Activated CD8-positive, alpha-beta memory T cell treated with anti-CD3 and anti-CD28 coated beads, Interleukin-2, amount 50 U/mL, for 24 hours (primary cell): ENCODE measurements around the gene C19orf47.
"Not testable (repeated sequence)": the region's sequence is repeated elsewhere in the genome, so short reads cannot be mapped to it uniquely, and the experiment has no call there.

ENCODE experiments used
- DNase-seq: peaks from one replicate; pipeline ENCODE4 v3.0.0-alpha.2; 2020; ENCODE audit errors: extremely low read depth

Gene C19orf47

DNA sequence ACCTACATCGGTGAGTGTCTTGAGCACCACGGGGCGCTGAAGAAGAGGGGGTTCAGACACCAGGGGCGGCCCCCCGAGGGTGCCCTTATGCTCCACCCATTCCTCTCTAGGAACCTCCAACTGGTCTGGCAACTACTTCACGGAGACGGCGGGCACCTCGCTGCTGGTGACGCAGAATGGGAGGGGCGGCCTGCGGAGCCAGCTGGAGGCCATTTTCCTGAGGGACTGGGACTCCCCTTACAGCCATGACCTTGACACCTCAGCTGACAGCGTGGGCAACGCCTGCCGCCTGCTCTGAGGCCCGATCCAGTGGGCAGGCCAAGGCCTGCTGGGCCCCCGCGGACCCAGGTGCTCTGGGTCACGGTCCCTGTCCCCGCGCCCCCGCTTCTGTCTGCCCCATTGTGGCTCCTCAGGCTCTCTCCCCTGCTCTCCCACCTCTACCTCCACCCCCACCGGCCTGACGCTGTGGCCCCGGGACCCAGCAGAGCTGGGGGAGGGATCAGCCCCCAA lies 29.7 kb upstream of the C19orf47 start:
- DNase-seq: no peak

DNA sequence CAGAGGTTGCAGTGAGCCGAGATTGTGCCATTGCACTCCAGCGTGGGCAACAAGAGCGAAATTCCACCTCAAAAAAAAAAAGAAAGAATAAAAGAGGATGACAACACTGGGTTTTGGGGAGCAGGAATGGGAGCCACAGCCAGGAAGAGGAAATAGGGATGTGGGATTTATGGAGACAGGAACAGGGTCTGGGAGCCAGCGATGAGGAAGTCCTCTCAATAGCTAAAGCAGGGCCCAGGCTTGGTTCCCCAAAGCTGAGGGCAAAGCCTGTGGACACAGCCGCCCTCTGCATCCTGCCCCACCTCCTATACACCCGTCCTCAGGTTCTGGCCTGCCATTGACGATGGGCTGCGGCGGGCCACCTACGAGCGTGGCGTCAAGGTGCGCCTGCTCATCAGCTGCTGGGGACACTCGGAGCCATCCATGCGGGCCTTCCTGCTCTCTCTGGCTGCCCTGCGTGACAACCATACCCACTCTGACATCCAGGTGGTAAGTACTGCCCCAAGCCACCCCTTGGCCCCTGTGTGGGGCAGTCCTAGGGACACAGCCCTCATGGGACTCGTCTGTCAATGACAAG lies 28.2 kb upstream of the C19orf47 start:
- DNase-seq: no peak

DNA sequence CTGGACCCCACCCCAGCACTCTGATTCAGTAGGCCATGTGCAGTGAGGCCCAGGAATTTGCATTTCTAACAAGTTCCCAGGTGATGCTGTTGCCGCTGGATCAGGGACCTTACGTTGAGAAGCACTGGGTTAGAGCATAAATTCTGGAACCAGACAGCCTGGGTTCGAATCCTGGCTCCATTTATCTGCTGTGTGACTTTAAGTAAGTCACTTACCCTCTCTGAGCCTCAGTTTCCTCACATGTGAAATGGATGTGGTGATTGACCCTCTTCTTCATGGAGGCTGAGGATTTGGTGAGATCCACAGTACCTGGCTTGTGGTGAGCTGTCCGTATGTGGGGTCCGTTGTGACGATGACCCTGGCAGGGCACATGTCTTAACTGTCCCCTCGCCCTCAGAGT lies 25.9 kb upstream of the C19orf47 start:
- DNase-seq: no peak

DNA sequence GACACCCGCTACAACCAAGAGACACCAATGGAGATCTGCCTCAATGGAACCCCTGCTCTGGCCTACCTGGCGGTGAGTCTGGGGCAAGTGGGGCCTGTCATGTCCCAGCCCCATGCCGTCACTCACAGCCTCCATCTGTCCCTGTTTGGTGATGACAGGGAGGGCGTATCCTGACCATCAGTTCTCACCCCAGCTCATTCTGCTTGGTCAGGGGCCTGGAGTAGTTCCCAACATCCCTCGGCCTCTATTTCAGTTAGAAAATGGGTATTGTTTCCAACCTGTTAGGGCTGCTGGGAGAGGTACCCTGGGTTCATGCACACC lies 23.6 kb upstream of the C19orf47 start:
- DNase-seq: no peak

DNA sequence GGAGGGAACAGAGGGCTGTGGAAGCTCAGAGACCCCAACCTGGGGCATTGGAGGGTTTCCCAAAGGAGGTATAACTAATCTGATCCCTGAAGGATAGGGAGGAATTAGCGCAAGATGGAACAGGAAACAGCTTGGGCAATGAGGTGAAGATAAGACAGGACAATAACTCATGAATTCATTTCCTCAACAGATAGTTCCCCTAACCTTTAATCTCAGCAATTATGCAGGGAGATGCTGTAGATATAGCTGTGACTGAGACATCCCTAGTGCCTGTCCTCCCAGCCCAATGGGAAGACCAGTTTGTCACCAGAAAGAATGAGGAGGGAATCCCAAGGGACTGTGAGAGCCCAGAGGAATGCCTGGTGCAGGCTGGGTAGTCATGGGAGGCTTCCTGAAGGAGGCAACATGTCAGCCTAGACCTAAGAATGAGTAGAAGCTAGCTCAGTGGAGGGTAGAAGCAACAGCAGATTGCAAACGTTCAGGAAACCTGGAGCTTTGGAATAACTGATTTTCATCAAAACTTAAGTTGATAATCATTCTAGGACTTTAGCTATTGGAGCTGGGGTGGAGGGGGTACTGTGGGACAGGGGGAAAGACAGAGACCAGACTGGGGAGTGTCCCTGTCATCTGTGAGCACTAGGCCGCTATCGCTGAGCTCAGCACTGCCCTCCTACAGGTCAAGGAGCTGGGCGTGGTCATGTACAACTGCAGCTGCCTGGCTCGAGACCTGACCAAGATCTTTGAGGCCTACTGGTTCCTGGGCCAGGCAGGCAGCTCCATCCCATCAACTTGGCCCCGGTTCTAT lies 23.0 kb upstream of the C19orf47 start:
- no peak for DNase-seq

DNA sequence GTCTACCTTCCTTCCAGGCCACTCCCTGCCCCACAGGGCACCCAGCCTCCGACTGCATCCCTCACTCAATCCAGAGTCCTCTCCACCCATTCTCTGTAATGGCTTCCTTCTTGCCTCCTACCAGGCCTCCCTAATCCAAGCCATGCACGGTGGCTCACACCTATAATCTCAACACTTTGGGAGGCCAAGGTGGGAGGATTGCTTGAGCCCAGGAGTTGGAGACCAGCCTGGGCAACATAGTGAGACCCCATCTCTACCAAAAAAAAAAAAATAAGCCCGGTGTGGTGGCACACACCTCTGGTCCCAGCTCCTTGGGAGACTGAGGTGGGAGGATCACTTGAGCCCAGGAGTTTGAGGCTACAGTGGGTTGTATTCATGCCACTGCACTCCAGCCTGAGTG lies 22.1 kb upstream of the C19orf47 start:
- not testable (repeated sequence) for DNase-seq

DNA sequence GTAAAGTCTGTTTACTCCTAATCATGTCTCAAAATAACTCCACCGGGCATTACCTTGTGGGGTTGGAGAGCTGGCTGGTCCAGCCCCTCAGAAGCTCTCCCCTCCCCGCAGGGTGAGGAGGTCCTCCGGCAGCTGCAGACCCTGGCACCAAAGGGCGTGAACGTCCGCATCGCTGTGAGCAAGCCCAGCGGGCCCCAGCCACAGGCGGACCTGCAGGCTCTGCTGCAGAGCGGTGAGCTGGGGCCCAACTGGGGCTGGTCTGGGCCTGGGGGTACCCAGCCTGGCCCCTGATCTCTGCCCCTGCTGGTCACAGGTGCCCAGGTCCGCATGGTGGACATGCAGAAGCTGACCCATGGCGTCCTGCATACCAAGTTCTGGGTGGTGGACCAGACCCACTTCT lies 21.6 kb upstream of the C19orf47 start:
- DNase-seq: no peak

DNA sequence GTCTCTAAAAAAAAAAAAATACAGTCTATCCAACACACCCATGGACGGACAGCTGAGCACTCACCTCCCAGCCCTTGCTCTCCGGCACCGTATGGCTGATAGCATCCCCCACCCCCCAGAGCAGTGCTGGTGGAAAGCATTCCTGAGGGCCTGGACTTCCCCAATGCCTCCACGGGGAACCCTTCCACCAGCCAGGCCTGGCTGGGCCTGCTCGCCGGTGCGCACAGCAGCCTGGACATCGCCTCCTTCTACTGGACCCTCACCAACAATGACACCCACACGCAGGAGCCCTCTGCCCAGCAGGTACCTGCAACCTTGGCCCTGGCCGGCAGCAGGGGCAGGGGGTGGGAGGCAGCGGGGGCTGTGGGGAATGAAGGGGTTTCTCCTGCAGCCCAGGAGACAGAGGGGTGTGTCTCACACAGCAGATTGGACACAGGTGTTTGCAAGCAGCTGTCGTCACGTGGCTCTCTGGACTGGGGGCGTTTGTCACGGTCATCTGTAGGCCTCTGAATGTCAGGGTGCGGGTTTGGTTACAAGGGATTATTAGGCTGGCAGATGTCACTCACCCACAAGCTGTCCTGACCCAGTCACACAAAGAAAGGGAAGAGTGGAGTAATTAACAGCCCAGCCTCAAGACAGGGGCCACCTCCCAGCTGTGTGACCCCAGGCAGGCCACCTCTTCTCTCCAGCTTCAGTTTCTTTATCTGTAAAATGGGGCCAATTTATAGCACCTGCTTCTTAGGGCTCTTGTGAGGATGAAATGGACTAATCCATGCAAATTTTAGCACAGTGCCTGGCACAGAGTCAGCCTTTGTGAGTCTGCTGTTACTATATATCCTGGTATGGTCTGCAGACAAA lies 19.6 kb upstream of the C19orf47 start:
- DNase-seq: no peak

DNA sequence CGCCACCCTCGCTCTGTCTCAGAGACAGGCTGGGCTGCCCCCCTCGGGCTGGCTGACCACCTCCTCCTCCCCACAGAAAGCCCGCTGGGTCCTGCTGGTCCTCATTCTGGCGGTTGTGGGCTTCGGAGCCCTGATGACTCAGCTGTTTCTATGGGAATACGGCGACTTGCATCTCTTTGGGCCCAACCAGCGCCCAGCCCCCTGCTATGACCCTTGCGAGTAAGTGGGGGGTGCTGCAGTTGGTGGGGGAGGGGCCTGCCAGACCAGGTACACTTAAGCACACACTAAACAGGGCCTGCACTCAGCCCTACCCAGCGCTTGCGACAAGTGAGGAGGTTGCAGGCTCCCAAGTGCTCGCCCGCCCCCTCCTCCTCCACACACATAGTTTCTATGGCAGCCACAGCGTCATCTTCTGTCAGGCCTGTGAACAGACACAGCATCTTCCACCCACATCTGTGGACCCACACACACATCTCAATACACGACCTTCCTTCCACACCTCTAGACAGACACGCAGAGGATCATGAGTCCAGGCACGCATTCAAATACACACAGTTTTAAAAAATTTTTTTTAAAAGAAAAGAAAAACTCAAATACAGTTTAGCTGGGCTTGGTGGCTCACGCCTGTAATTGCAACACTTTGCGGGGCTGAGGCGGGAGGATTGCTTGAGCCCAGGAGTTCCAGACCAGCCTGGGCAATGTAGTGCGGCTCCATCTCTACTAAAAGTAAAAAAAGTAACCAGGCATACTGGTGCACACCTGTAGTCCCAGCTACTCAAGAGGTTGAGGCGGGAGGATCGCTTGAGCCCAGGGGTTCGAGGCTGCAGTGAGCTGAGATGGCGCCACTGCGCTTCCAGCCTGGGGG lies 18.7 kb upstream of the C19orf47 start:
- DNase-seq: no peak

DNA sequence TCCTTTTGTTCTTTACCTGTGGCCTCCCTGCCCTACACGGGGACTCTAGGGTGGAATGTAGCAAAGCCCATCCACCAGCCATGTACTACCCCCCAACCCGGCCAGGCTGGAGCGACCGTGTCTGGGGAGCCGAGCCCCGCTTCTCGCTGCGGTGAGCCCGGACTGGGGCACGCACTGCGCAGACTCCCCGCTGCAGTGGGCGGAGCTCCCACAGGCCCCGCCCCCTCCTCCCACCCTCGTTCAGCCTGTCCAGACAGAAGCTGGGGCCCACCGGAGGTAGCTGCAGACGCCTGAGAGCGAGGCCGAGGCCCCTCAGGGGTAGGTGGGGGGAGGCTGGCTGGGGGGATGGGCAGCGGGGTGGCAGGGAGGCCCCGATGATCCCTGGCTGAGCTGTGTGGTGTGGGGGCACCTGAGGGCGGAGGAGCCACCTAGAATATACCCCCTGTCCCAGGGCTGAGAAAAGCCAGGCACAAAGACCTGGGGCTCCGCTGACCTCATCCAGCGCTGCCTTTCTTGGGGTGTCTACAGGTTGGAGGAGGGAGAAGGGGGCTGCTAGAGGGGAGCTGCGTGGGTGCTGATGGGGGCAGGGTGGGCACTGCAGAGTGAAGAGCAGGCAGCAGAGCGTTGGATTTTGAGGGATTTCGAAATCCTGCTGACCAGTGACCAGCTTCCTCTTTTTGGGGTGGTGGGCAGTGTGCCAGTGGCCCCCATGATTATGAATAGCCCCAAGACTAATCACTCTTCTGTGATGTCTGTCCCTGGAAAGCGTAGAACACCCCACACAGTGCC lies 17.6 kb upstream of the C19orf47 start:
- no peak for DNase-seq

DNA sequence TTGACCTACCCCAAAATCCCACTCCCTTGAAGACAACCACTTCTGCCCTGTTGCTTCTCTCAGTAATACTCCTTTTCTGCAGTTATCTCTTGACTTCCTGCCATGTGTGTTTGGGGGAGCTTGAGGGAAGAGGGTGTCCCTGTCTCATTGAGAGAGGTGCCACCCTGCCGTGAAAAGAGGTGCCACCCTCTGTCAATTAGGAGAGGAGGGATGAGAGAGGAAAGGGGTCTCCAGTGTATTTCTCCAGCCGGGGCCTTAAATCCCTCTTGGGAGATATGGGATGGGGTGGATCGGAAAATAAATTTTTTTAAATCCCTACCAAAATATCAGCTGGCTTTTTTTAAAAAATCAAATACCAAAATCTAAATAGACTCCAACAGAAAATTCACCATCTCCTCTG lies 16.8 kb upstream of the C19orf47 start:
- DNase-seq: no peak

DNA sequence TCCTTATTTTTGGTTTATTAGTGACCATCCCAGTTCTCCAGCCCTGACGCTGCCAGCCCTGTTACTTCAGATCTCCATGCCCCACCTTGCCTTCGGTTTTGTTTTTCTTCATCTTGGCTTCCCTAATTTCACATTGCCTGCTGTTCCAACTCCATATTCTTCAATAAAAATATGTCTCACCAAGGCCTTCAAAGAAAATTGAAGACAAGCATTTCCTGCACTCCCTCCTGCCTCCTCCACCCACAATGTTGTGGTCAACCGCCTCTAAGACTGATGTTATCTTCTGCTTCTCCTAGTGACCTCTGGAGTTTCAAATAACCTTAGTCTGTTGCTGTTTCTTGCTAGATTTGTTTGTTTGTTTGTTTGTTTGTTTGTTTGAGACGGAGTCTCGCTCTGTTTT lies 14.9 kb upstream of the C19orf47 start:
- no peak for DNase-seq

DNA sequence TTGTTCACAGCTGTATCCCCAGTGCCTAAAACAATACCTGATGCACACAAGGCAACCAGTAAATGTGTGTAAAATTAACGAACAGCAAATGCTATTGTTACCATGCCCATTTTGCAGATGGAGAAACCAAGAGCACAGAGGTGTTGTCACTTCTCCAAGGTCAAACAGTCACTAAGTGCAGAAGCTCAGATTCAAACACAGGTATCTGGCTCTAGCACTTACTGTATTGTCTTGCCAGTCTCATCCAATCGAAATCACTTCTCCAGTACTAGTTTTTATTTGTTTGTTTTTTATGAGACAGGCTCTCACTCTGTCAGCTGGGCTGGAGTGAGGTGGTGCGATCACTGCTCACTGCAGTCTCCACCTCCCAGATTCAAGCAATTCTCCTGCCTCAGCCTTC lies 14.0 kb upstream of the C19orf47 start:
- DNase-seq: no peak

DNA sequence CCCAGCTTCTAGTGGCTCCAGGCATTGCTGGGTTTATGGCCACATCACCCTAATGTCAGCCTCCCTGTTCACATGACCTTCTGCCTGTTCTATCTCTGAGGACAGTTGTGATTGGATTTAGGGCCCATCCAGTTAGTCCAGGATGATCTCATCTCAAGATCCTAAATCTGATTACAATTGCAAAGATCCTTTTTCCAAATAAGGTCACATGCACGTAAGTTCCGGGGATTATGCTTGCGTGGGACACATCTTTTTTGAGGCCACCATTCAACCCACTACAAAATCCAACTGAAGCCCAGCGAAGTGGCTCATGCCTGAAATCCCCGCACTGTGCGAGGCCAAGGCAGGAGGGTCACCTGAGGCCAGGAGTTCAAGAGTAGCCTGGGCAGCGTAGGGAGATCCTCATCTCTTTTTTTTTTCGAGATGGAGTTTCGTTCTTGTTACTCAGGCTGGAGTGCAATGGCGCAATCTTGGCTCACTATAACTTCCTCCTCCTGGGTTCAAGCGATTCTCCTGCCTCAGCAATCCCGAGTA lies 12.6 kb upstream of the C19orf47 start:
- DNase-seq: no peak

DNA sequence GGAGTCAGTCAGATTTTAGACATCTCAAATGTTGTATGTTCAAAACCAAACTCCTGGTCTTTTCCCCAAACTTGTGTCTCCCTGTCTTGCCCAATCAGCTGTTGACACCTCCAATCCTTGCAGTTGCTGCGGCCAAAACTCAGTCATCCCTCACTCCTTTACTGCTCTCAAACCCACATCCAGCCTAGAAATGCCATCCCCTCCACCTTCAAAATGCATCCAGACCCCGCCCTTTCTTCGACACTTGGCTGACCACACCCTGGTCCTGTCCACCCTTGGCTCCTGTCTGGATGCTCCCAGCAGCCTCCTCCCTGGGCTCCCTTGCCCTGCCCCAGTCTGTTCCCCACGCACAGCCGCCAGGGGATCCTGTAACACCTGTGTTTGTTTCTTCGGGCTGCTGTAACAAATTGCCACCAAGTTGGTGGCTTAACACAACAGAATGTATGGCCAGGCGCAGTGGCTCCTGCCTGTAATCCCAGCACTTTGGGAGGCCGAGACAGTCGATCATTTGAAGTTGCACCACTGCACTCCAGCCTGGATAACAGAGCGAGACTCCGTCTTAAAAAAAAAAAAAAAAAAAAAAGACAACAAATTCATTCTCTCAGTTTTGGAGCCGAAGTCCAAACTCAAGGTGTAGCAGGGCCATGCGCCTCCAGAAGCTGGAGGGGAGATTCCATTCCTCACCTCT lies 12.0 kb upstream of the C19orf47 start:
- DNase-seq: no peak

DNA sequence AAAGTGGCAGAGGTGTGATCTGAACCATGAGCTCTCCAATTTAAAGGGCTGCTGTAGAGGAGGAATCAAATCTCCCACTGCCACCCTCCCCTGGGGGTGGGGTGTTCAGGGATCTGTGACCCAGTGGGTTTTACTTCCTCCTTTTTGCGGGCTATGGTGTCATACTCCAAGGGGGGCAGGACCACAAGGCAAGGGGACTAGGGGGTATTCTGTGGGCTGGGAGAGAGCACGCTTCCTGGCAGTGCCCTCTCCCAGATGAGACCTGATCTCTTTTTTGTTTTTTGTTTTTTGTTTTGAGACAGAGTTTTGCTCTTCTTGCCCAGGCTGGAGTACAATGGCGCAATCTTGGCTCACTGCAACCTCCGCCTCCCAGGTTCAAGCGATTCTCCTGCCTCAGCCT lies 10.6 kb upstream of the C19orf47 start:
- no peak for DNase-seq

DNA sequence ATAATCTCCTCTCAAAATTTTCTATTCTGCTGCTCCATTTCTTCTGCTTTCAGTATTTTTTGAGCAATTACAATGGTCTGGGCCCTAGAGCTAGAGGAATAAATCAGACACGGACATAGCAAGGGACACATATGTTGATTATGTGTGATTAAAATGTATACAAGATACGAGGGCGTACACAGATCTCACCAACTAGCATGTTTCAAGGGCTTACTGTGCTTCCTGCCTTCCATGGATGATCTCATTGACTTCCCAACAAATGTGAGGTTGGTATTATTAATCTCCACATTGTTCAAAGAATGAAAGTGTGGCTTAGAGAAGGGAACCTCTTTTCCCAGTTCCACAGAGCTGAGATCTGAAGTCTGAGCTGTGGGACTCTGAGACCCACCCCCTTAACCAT lies 9.4 kb upstream of the C19orf47 start:
- DNase-seq: no peak

DNA sequence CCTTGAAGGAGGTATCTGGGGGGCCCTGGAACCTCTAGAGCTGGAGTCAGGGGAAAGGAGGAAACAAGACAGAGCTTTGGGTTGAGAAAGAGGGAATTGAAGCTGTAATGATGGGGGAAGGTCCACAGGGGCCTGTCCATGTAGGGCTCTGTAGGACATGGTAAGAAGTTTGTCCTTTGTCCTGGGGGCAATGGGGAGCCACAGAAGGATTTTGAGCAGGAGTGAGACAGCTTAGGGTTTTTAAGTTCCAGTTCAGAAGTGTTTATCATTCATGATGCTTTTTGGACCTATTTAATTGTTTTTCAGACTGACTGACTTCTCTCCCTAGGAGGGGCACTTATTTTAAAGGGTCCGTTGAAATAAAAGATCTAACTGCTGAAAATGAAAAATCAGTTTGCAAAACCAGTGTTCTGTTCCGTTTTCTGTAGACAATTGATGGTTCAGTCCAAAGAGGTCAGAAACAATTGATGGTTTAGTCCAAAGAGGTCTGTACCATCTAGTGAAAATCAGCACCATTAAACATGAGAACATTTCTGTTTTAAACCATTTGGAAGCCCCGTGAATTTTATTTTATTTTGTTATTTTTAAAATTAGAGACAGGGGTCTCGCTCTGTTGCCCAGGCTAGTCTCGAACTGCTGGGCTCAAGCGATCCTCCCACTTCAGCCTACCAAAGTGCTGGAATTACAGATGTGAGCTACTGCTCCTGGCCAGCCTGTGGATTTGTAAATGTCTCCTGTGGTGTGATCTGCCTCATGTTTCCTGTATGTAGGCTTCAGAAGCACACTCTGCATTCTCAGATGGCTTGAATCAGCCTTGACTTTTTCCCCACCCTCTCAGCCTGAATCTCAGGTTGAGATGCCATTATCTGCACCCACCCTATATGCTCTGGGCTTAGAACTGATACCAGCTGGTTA lies 8.7 kb upstream of the C19orf47 start:
- no peak for DNase-seq
